ENCODE measurements around the gene POU2F2.

POU2F2 gene

GRCh38 chr19:42166316-42166715 is 34.1 kb upstream of the POU2F2 start:
- DNase-seq (ENCODE audit: low spot score): no peak
- TF ChIP-seq CTCF (IDR thresholded peaks at IDR 0.05; ENCODE audit: extremely low read depth, missing control alignments): no peak

GRCh38 chr19:42165146-42165545 is 32.9 kb upstream of the POU2F2 start:
- DNase-seq (ENCODE audit: low spot score): no peak
- no peak for TF ChIP-seq CTCF (IDR thresholded peaks at IDR 0.05; ENCODE audit: extremely low read depth, missing control alignments)

GRCh38 chr19:42161616-42162263 is 29.5 kb upstream of the POU2F2 start:
- no peak for TF ChIP-seq CTCF (IDR thresholded peaks at IDR 0.05; ENCODE audit: extremely low read depth, missing control alignments)
- no peak for DNase-seq (ENCODE audit: low spot score)

GRCh38 chr19:42159942-42160341 is 27.7 kb upstream of the POU2F2 start:
- DNase-seq (ENCODE audit: low spot score): no peak
- TF ChIP-seq CTCF (IDR thresholded peaks at IDR 0.05; ENCODE audit: extremely low read depth, missing control alignments): no peak

GRCh38 chr19:42158926-42159325 is 26.7 kb upstream of the POU2F2 start:
- DNase-seq (ENCODE audit: low spot score): no peak
- TF ChIP-seq CTCF (IDR thresholded peaks at IDR 0.05; ENCODE audit: extremely low read depth, missing control alignments): no peak

GRCh38 chr19:42156571-42156970 is 24.3 kb upstream of the POU2F2 start:
- DNase-seq (ENCODE audit: low spot score): no peak
- TF ChIP-seq CTCF (IDR thresholded peaks at IDR 0.05; ENCODE audit: extremely low read depth, missing control alignments): no peak

- no peak for DNase-seq (ENCODE audit: low spot score)
- no peak for TF ChIP-seq CTCF (IDR thresholded peaks at IDR 0.05; ENCODE audit: extremely low read depth, missing control alignments)
Measured at GRCh38 chr19:42155796-42156195, 23.6 kb upstream of the POU2F2 start.

Data from GM20000 (cell line).